GM18502 (cell line): ENCODE measurements around the gene LGALS3BP.

Experiments used
- ATAC-seq: cut with Tn5 transposase; IDR thresholded peaks from one replicate; pipeline ENCODE4 v1.9.1; 2021; ENCODE audit warnings: mild to moderate bottlenecking; ENCODE audit not compliant: unreplicated experiment, poor library complexity

LGALS3BP gene

DNA sequence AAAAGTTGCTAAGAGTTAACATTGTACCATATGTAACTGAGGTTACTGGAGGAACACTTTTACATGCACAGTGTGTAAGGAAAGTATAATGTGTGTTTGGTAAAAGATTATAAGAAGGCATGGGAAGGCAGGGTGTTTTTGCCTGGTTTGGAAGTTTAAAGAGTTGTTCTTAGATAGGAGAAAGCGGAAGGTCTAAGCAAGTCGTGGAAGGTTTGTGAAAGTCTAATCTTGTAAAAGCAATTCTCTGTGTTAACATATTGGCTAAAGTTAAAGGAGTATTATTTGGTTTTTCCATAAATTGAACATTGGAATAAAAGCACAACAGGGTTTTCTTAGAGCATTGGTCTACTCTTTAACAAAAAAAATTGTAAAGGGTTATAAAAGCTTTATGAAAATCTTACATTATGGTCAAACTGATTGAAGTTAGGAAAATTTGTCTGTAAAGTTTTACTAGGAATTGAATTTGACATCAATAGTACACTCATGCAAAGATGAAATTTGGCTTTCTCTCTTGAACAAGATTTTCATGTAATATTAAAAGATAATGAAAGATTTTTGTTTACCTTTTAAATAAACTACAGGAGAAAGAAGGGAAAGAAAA lies 34.5 kb upstream of the LGALS3BP start:
- no peak for ATAC-seq

DNA sequence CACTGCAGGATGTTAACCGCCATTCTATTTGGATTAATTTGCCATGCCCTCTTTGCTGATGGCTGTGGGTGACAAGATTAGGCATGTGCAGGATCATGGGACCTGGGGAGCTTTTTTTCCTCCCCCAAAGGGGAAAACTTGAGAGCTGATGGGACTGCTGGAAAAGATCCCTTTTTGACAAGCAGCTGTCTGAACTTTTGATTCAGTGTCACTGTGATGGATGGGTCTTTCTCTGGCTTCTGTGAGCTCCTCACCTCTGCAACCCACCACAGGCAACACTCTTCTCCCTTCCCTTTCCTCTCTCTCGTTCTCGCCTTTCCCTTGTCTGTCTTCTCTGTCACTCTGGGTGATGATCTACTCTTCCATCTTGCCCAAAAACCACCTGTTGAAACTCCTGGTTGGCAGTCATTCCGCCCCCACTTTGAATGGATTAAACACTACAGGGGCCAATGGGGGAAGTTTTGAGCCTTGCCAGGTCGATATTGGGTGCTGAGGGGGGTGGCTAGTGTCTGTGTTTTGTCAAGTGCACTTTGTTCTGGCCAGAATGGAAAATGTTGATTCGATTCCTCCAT lies 32.9 kb upstream of the LGALS3BP start:
- ATAC-seq = no peak

DNA sequence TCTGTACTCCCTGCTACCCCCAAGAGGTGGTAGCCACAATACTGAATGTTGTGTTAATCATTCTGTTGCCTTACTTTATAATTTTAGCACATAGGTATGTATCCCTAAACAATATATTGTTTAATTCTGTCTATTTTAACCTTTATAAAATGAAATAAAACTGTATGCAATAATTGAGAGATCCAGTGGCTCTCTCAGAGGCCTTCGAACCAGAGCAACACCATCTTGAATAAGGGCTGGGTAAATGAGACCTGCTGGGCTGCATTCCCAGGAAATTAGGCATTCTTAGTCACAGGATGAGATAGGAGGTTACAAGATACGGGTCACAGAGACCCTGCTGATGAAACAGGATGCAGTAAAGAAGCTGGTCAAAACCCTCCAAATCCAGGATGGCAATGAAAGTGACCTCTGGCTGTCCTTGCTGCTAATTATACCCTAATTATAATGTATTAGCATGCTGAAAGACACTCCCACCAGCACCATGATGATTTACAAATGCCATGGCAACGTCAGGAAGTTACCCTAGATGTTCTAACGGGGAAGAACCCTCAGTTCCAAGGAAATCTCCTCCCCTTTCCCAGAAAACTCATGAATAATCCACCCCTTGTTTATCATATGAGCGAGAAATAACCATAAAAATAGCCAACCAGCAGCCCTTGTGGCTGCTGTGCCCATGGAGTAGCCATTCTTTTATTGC lies 31.9 kb upstream of the LGALS3BP start:
- ATAC-seq = no peak

DNA sequence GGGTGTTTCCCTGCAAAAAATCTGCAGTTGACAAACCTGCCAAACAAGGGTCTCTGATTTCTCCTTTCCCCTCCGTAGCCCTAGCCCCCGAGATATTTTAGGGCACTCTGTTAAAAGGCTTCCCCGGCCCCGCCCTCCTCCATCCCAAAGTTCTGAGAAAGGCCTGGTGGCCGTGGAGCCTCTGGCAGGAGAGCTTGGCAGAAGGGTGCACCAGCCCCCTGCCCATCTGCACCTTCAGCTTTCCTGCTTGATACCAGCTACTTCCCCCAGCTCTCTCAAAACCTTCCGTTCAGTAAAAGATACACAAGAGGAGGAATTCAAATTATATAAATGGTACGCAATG lies 30.6 kb upstream of the LGALS3BP start:
- no peak for ATAC-seq

GRCh38 chr17:79009397-79010303 lies 29.9 kb upstream of the LGALS3BP start, which contains the start of gene CANT1:
TSS of gene CANT1 (minus strand) at chr17:79009764. CDS start at chr17:78997622, 12,142 bp downstream.
- peak; percentile 94 for ATAC-seq

GRCh38 chr17:79008666-79009387 lies 29.1 kb upstream of the LGALS3BP start:
- ATAC-seq = no peak

- ATAC-seq = no peak
These were observed 28.0 kb upstream of the LGALS3BP start for GRCh38 chr17:79007504-79008381.

- ATAC-seq = no peak
These were observed 27.2 kb upstream of the LGALS3BP start for GRCh38 chr17:79006794-79007503.

- no peak for ATAC-seq
These were observed 26.3 kb upstream of the LGALS3BP start for GRCh38 chr17:79006046-79006445.

DNA sequence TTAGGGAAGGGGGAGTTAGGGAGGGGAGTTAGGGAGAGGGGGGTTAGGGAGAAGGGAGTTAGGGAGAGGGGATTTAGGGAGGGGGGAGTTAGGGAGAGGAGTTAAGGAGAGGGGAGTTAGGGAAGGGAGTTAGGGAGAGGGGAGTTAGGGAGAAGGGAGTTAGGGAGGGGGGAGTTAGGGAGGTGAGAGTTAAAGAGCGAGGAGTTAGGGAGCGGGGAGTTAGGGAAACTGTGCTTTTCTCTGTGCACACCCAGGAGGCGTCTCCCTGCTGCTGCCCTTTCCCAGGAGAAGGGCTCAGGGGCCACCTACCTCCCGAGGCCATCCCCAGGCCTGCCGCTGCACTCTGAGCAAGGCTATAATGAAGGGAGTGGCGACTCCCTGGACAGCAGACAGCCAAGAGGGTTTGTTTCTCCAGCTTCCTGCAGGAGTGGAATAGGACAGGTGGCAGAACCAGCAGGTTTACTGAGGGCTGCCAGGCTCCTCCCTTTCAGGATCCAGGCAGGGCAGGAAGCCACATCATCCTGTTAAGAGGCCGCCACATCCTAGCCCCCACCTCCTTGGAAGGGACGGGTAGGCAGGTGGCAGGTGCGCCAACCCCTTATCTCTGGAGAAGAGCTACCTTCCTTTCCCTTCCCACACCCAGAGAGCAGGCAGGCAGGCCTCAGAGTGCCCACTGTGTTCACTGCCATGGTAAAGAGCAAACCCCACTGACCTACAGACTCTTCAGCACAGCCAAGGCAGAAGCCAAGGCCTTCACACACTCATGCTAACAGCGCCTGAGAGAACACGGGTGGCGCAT lies 25.5 kb upstream of the LGALS3BP start:
- no peak for ATAC-seq

DNA sequence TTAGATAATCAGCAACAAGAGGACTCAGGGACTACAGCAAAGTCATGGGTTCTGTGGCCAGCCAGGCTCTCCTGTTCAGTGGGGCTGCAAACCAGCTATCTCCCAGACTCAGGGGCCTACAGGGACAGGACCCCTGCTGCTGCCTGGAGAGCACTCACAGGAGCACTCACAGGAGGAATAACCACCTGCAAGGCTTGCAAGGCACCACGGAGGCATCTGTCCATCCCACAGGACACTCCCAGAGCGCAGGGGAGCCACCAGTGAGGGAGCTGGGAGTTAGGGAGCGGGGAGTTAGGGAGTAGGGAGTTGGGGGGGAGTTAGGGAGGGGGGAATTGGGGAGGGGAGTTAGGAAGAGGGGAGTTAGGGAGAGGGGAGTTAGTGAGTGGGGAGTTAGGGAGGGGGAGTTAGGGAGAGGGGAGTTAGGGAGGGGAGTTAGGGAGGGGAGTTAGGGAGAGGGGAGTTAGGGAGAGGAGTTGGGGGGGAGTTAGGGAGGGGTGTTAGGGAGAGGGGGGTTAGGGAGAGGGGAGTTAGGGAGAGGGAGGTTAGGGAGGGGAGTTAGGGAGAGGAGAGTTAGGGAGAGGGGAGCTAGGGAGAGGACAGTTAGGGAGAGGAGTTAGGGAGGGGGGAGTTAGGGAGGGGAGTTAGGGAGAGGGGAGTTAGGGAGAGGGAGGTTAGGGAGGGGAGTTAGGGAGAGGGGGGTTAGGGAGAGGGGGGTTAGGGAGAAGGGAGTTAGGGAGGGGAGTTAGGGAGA lies 24.1 kb upstream of the LGALS3BP start:
- ATAC-seq = no peak

DNA sequence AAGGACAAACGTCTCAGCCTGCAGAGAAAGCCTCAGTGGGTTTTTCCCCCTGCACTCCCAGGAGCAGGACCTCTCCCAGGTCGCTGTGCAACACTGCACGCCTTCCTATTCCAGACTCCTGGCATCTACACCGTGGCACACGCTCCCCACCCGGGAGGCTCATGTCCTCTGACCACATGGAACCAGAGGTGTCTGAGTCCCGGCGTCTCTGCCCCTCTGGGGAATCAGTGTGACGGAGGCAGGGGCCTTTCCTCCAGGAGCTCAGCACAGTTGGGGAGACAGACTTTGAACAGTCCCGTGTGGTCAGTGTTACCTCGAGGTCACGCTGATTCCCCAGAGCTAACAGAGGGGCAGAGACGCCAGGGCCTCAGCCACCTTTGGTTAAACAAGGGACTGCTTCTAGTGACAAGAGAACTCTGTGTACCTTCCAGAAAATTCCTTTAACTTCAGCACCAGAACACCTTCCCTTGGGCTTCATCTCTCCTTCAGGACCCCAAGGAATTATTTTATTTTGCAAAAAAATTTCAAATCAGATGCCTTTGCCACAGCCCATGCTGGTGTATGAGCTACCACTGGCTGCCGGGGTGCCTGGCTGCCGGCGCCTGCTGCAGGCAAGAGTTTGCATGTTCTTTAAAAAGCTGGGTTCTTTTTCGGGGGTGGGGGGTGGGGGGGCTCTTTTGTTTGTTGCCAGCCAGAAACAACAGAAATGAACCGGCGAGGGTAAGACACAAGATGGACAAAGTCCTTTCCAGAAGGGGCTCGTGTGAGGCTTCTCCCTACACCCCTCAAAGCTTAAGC lies 23.3 kb upstream of the LGALS3BP start:
- no peak for ATAC-seq

GRCh38 chr17:79002291-79002690 lies 22.6 kb upstream of the LGALS3BP start:
- ATAC-seq = no peak

- ATAC-seq = no peak
These were observed 21.7 kb upstream of the LGALS3BP start for GRCh38 chr17:79001190-79002020.

DNA sequence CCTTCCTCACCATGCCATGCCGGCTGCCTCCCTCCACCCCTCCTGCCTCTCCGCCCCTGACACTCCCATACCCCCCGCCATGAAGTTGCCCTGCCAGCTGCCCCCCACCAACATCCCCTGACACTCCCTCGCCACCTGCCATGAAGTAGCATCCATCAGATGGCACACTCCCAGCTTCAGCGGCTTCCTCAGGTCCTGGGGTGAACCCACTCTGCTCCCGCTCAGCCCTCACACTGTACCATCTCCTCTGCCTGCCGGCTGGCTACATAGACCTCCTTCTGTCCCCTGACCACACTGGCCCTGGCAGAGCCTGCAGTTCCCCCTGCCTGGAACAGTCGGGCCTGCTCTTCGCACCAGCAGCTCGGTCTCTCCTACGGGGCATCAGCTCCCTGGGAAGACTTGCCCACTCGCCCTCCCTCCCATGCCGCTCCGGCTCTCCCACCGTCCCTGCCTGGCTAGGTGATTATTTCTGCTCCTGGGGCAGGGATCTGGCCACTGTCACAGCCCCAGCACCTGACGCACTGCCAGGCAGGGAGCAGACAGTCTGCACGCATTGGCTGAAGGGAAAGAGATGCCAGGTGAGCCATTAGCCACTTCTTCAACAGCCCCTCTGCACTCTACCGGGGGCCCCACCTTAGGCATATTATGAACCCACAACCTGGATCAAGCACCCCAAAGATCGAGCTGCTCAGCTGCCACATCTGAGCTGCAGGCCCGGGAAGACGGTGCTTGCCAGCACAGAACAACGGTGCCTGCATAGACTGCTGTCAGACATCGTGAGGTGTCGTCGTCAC lies 20.9 kb upstream of the LGALS3BP start:
- ATAC-seq = no peak
